ENCODE data around the gene PDLIM5. TPM values are rescaled to one million over a fixed set of nuclear protein-coding genes. Genes with fewer than 3 reads are reported as not detected.

PDLIM5 gene
- total and polyA plus RNA-seq, 2 of the 8 experiments (the other 6 are each of a cell fraction or from before 2014, with no cell fraction given), result 37.3 to 62.1 TPM

DNA sequence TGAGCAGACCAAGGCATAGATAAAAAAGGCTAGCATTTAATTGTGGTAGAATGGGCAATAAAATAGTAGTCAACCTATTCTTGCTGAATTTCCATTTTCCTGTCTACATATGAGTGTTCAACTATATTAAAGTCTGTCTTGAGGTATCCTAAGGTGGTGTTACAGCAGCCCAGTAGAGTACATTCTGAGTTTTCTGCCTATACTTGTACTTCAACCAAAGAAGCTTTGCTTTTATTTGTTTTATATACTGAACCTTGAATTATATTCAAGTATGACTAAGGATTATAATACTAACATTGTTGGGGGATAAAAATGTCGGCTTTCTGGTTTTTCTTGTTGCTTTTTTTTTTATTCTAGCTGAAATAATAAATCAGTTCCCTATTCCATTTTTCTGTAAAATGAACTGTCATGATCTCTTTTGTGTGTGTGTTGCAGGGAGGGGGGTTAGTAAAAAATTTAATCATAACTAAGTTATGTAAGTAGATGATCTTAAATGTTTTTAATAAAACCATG, 106.7 kb downstream of the PDLIM5 start (continued):
- TF ChIP-seq, protein P1, sequence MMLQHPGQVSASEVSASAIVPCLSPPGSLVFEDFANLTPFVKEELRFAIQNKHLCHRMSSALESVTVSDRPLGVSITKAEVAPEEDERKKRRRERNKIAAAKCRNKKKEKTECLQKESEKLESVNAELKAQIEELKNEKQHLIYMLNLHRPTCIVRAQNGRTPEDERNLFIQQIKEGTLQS (IDR thresholded peaks at IDR 0.05; ENCODE audit: insufficient read depth, low read depth, low read length), result no peak
- TF ChIP-seq E2F6 (IDR thresholded peaks at IDR 0.05) (no peak), CTBP2 (IDR thresholded peaks at IDR 0.05; ENCODE audit: borderline replicate concordance, insufficient read depth, insufficient read length, low read length) (no peak), HDAC2 (IDR thresholded peaks at IDR 0.05; ENCODE audit: borderline replicate concordance in 1 of 2, low read depth in 2 of 2, low read length in 2 of 2) (no peak)

Measured in H1 (cell line).